H9 (cell line): ENCODE data around the gene STON2. TPM values are rescaled to one million over a fixed set of nuclear protein-coding genes. Genes with fewer than 3 reads are reported as not detected.

Source experiments
- DNase-seq: peaks from one replicate; pipeline ENCODE4 v3.0.0-alpha.2; 2017
- H2AFZ ChIP-seq: one replicate; pipeline ENCODE4 v1.6.1; 2013; ENCODE audit warnings: mild to moderate bottlenecking, low read length, control low read depth, moderate library complexity
- H2AK5ac ChIP-seq: 2 replicates; pipeline ENCODE4 v1.6.1; 2013; ENCODE audit warnings: low read length, control low read depth, mixed read lengths; ENCODE audit not compliant: insufficient read length
- H2BK120ac ChIP-seq: one replicate; pipeline ENCODE4 v1.6.1; 2013; ENCODE audit warnings: low read depth, mild to moderate bottlenecking, low read length, control low read depth, inconsistent platforms; ENCODE audit not compliant: poor library complexity, severe bottlenecking
- H2BK12ac ChIP-seq: 2 replicates; pipeline ENCODE4 v1.6.1; 2013; ENCODE audit warnings: low read length, control low read depth, mixed read lengths, low read depth; ENCODE audit not compliant: insufficient read length
- H2BK15ac ChIP-seq: 2 replicates; pipeline ENCODE4 v1.6.1; 2013; ENCODE audit warnings: low read depth, low read length, control low read depth
- H2BK20ac ChIP-seq: one replicate; pipeline ENCODE4 v1.6.1; 2013; ENCODE audit warnings: low read depth, mild to moderate bottlenecking, low read length, control low read depth, inconsistent platforms; ENCODE audit not compliant: poor library complexity, severe bottlenecking
- H2BK5ac ChIP-seq: 2 replicates; pipeline ENCODE4 v1.6.1; 2013; ENCODE audit warnings: low read length, control low read depth, mixed read lengths; ENCODE audit not compliant: insufficient read length
- H3K14ac ChIP-seq: 2 replicates; pipeline ENCODE4 v1.6.1; 2013; ENCODE audit warnings: low read length, control low read depth; ENCODE audit not compliant: insufficient read depth
- H3K18ac ChIP-seq: 2 replicates; pipeline ENCODE4 v1.6.1; 2013; ENCODE audit warnings: low read depth, mild to moderate bottlenecking, mixed read lengths, low read length, control low read depth; ENCODE audit not compliant: insufficient read length
- H3K23ac ChIP-seq: 2 replicates; pipeline ENCODE4 v1.6.1; 2013; ENCODE audit warnings: low read length, control low read depth, mixed read lengths, low read depth; ENCODE audit not compliant: insufficient read length
- H3K23me2 ChIP-seq: 2 replicates; pipeline ENCODE4 v1.6.1; 2013; ENCODE audit warnings: low read depth, mild to moderate bottlenecking, mixed read lengths, low read length, control low read depth; ENCODE audit not compliant: insufficient read length, poor library complexity, severe bottlenecking
- H3K27ac ChIP-seq: 2 replicates; pipeline ENCODE4 v1.5.1; 2013; ENCODE audit warnings: low read length, control low read depth, mixed read lengths, low read depth; ENCODE audit not compliant: insufficient read length
- H3K27me3 ChIP-seq: 2 replicates; pipeline ENCODE4 v1.6.1; 2013; ENCODE audit warnings: low read length, control low read depth, inconsistent platforms; ENCODE audit not compliant: insufficient read depth
- H3K4ac ChIP-seq: 2 replicates; pipeline ENCODE4 v1.6.1; 2013; ENCODE audit warnings: low read depth, mild to moderate bottlenecking, control low read depth, inconsistent platforms, low read length, moderate library complexity
- H3K4me1 ChIP-seq: 2 replicates; pipeline ENCODE4 v1.6.1; 2013; ENCODE audit warnings: low read length, control low read depth, inconsistent platforms; ENCODE audit not compliant: insufficient read depth
- H3K4me2 ChIP-seq: 2 replicates; pipeline ENCODE4 v1.6.1; 2013; ENCODE audit warnings: low read length, control low read depth, mixed read lengths; ENCODE audit not compliant: insufficient read length, insufficient read depth
- H3K56ac ChIP-seq: 2 replicates; pipeline ENCODE4 v1.6.1; 2013; ENCODE audit warnings: low read depth, mild to moderate bottlenecking, mixed read lengths, low read length, control low read depth; ENCODE audit not compliant: insufficient read length
- H3K79me1 ChIP-seq: 2 replicates; pipeline ENCODE4 v1.6.1; 2013; ENCODE audit warnings: low read depth, mild to moderate bottlenecking, moderate library complexity, low read length, control low read depth, inconsistent platforms; ENCODE audit not compliant: insufficient read depth, poor library complexity, severe bottlenecking
- H3K79me2 ChIP-seq: 2 replicates; pipeline ENCODE4 v1.6.1; 2013; ENCODE audit warnings: low read length, control low read depth, inconsistent platforms; ENCODE audit not compliant: insufficient read depth
- H3K9ac ChIP-seq: 2 replicates; pipeline ENCODE4 v1.6.1; 2013; ENCODE audit warnings: low read length, control low read depth, mixed read lengths; ENCODE audit not compliant: insufficient read length; ENCODE audit errors: extremely low read depth
- H3K9me3 ChIP-seq: one replicate; pipeline ENCODE4 v1.6.1; 2013; ENCODE audit warnings: low read depth, low read length, inconsistent platforms; ENCODE audit not compliant: control insufficient read depth
- H3T11ph ChIP-seq: one replicate; pipeline ENCODE4 v1.6.1; 2013; ENCODE audit warnings: mild to moderate bottlenecking, low read length, control low read depth, inconsistent platforms
- H4K20me1 ChIP-seq: one replicate; pipeline ENCODE4 v1.6.1; 2013; ENCODE audit not compliant: control insufficient read depth, insufficient read length, insufficient read depth
- H4K5ac ChIP-seq: 2 replicates; pipeline ENCODE4 v1.6.1; 2013; ENCODE audit warnings: low read depth, mild to moderate bottlenecking, mixed read lengths, low read length, control low read depth; ENCODE audit not compliant: insufficient read length
- H4K8ac ChIP-seq: replicated peaks from 2 replicates; pipeline ENCODE4 v1.6.1; 2013; ENCODE audit warnings: low read length, control low read depth, mixed read lengths, low read depth; ENCODE audit not compliant: insufficient read length
- H4K91ac ChIP-seq: 2 replicates; pipeline ENCODE4 v1.6.1; 2013; ENCODE audit warnings: low read depth, mild to moderate bottlenecking, moderate library complexity, mixed read lengths, low read length, control low read depth; ENCODE audit not compliant: insufficient read length
- H3K27ac Mint-ChIP-seq, 3 experiments: 2 replicates in 2 of 3; 3 replicates in 1 of 3; pipeline ENCODE4 v1.8.0; 2020 to 2021; ENCODE audit warnings: mixed read lengths in 3 of 3, mild to moderate bottlenecking in 1 of 3, moderate library complexity in 1 of 3
- H3K27me3 Mint-ChIP-seq: 2 replicates; pipeline ENCODE4 v1.8.0; 2021; ENCODE audit warnings: low read depth, mild to moderate bottlenecking, moderate library complexity, mixed read lengths
- H3K36me3 Mint-ChIP-seq, 3 experiments: 2 replicates in 2 of 3; 3 replicates in 1 of 3; pipeline ENCODE4 v1.8.0; 2020 to 2021; ENCODE audit warnings: low read depth in 3 of 3, mixed read lengths in 3 of 3; ENCODE audit not compliant: insufficient read depth in 1 of 3
- H3K4me1 Mint-ChIP-seq, 2 experiments: 2 replicates each; pipeline ENCODE4 v1.8.0; 2020; ENCODE audit warnings: mixed read lengths in 2 of 2
- H3K4me3 Mint-ChIP-seq, 2 experiments: 2 replicates in 1 of 2; 3 replicates in 1 of 2; pipeline ENCODE4 v1.8.0; 2020 to 2021; ENCODE audit warnings: mild to moderate bottlenecking in 2 of 2, mixed read lengths in 2 of 2, moderate library complexity in 1 of 2
- H3K9me3 Mint-ChIP-seq, 2 experiments: 2 replicates in 1 of 2; 3 replicates in 1 of 2; pipeline ENCODE4 v1.8.0; 2020; ENCODE audit warnings: mild to moderate bottlenecking in 2 of 2, mixed read lengths in 2 of 2, moderate library complexity in 1 of 2
- WGBS: extraction: QIAGEN DNeasy Blood & Tissue Kit; methylation state at CpG from one replicate; pipeline ENCODE4 v1.1.7; 2013; ENCODE audit warnings: missing lambda C conversion rate, low lambda C conversion rate, mixed read lengths; ENCODE audit not compliant: insufficient read length; ENCODE audit errors: extremely low coverage; 5-methylcytosine and 5-hydroxymethylcytosine counted together
- total RNA-seq: library from RNA; stranded (reverse); gene quantifications from 2 replicates; pipeline ENCODE4 v1.2.1, GENCODE V29; 2021
- TF ChIP-seq, protein P1 (sequence below): fragments of 200-600 bp; sonication (generic); conservative IDR thresholded peaks from 3 replicates; pipeline ENCODE4 v1.8.0; 2021; ENCODE audit warnings: antibody characterized with exemption, mild to moderate bottlenecking

The STON2 gene
- total RNA-seq, 1 experiment from 2014 or later, result 62.9 TPM

DNA sequence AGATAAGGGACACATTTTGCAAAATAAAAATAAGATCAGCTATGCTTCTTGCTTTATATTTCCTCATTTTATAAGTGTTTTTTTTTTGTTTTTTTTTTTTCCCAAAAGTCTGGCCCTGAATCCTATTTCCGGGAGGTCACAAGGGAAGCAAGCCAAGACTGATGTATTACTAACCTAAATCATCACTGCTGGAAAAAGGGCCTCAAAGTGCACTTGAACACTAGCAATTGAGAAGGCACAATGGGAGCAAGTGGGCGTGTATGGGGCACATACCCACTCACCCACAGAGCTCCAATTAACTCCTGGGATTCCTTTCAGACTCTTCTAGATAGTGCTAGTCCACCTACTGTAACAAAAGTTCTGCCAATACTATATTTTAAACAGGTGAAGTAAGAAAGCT, 58.8 kb downstream of the STON2 start:
- Mint-ChIP-seq H3K4me1 (0 out of 4 replicates have a peak, but pooled peaks cover 0 to 3% of the 10 kb centered on the region in 2 experiments), H3K27ac (no peak overlapping the region), H3K27me3 (no peaks in the 10 kb centered on the region), H3K9me3 (no peaks in the 10 kb centered on the region), H3K4me3 (no peak overlapping the region), H3K36me3 (no peaks in the 10 kb centered on the region)
- no peak overlapping the region for H4K5ac ChIP-seq
- H2BK120ac ChIP-seq, result no peak overlapping the region
- TF ChIP-seq, protein P1, sequence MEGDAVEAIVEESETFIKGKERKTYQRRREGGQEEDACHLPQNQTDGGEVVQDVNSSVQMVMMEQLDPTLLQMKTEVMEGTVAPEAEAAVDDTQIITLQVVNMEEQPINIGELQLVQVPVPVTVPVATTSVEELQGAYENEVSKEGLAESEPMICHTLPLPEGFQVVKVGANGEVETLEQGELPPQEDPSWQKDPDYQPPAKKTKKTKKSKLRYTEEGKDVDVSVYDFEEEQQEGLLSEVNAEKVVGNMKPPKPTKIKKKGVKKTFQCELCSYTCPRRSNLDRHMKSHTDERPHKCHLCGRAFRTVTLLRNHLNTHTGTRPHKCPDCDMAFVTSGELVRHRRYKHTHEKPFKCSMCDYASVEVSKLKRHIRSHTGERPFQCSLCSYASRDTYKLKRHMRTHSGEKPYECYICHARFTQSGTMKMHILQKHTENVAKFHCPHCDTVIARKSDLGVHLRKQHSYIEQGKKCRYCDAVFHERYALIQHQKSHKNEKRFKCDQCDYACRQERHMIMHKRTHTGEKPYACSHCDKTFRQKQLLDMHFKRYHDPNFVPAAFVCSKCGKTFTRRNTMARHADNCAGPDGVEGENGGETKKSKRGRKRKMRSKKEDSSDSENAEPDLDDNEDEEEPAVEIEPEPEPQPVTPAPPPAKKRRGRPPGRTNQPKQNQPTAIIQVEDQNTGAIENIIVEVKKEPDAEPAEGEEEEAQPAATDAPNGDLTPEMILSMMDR, result no peak
- no peak overlapping the region for H3K23ac ChIP-seq
- no peak overlapping the region for H3K9ac ChIP-seq
- no peaks in the 10 kb centered on the region for H3K9me3 ChIP-seq
- no peak overlapping the region for H2BK15ac ChIP-seq
- no peak overlapping the region for H3T11ph ChIP-seq
- H4K20me1 ChIP-seq, result no peaks in the 10 kb centered on the region
- no peak overlapping the region for H4K8ac ChIP-seq
- DNase-seq, result no peak
- H3K79me1 ChIP-seq, result no peaks in the 10 kb centered on the region
- H3K23me2 ChIP-seq, result no peaks in the 10 kb centered on the region
- H2BK12ac ChIP-seq, result no peak overlapping the region
- no peak overlapping the region for H3K14ac ChIP-seq
- H3K27me3 ChIP-seq, result no peaks in the 10 kb centered on the region
- WGBS, result no CpG with 5 or more reads among the region's 2 CpGs
- no peak overlapping the region for H2BK20ac ChIP-seq
- no peak overlapping the region for H3K27ac ChIP-seq
- H2BK5ac ChIP-seq, result no peak overlapping the region
- no peak overlapping the region for H2AFZ ChIP-seq
- H3K4me1 ChIP-seq, result no peaks in the 10 kb centered on the region
- no peaks in the 10 kb centered on the region for H3K79me2 ChIP-seq
- H2AK5ac ChIP-seq, result no peak overlapping the region
- no peak overlapping the region for H3K4ac ChIP-seq
- no peak overlapping the region for H4K91ac ChIP-seq
- no peak overlapping the region for H3K18ac ChIP-seq
- H3K56ac ChIP-seq, result no peak overlapping the region
- H3K4me2 ChIP-seq, result no peak overlapping the region
